PC-9 (cell line): ENCODE data around the gene OXGR1. TPM values are rescaled to one million over a fixed set of nuclear protein-coding genes. Genes with fewer than 3 reads are reported as not detected.

Source experiments
- BruUV-seq: library from RNA; stranded (reverse); fragments of 400-500 nt; replicated peaks from 2 replicates; lab custom pipeline; 2021; lab: Mats Ljungman, UMichigan
- CTCF ChIA-PET: fragments of 300-600 bp; sonication (Branson Sonifier 250); formaldehyde crosslinking; loops from one replicate; lab custom pipeline; 2022; ENCODE audit warnings: antibody characterized with exemption; lab: Charles Lee
- POLR2A ChIA-PET: fragments of 300-600 bp; sonication (Branson Sonifier 250); formaldehyde crosslinking; loops from one replicate; lab custom pipeline; 2022; ENCODE audit warnings: antibody characterized with exemption; ENCODE audit not compliant: unreplicated experiment; lab: Charles Lee
- DNase-seq, 2 experiments: peaks; one replicate each; pipeline versions ENCODE4 v3.0.0 to v3.0.0-alpha.2; 2015 to 2022; ENCODE audit warnings: mixed read lengths in 1 of 2
- H2AFZ ChIP-seq: fragments of 200-600 bp; sonication (generic); 2 replicates; pipeline ENCODE4 v1.8.1; 2017; ENCODE audit warnings: antibody characterized with exemption
- H3F3A ChIP-seq: fragments of 200-600 bp; sonication (generic); 2 replicates; pipeline ENCODE4 v1.8.1; 2017; ENCODE audit warnings: antibody characterized with exemption, mild to moderate bottlenecking, low read depth; ENCODE audit not compliant: insufficient read depth
- H3K27ac ChIP-seq: fragments of 200-600 bp; sonication (generic); 2 replicates; pipeline ENCODE4 v1.6.1; 2016; ENCODE audit warnings: mixed run types
- H3K27me3 ChIP-seq: fragments of 200-600 bp; sonication (generic); 2 replicates; pipeline ENCODE4 v1.6.1; 2016; ENCODE audit warnings: low read depth, mixed run types; ENCODE audit not compliant: insufficient read depth
- H3K36me3 ChIP-seq: fragments of 200-600 bp; sonication (generic); 2 replicates; pipeline ENCODE4 v1.6.1; 2016; ENCODE audit warnings: low read depth, mixed run types
- H3K4me1 ChIP-seq: fragments of 200-600 bp; sonication (generic); replicated peaks from 2 replicates; pipeline ENCODE4 v1.6.1; 2016; ENCODE audit warnings: mixed run types; ENCODE audit not compliant: insufficient read depth
- H3K4me2 ChIP-seq: fragments of 200-600 bp; sonication (generic); 2 replicates; pipeline ENCODE4 v1.6.1; 2017; ENCODE audit warnings: mixed run types
- H3K4me3 ChIP-seq: fragments of 200-600 bp; sonication (generic); 2 replicates; pipeline ENCODE4 v1.6.1; 2016; ENCODE audit warnings: mixed run types
- H3K79me2 ChIP-seq: fragments of 200-600 bp; sonication (generic); 2 replicates; pipeline ENCODE4 v1.6.1; 2017; ENCODE audit warnings: low read depth, mixed run types
- H3K9me2 ChIP-seq: fragments of 200-600 bp; sonication (generic); 2 replicates; pipeline ENCODE4 v1.8.1; 2017; ENCODE audit warnings: mild to moderate bottlenecking; ENCODE audit not compliant: insufficient read depth
- H3K9me3 ChIP-seq: fragments of 200-600 bp; sonication (generic); 2 replicates; pipeline ENCODE4 v1.8.1; 2016; ENCODE audit warnings: low read depth; ENCODE audit not compliant: insufficient read depth
- H4K20me1 ChIP-seq: fragments of 200-600 bp; sonication (generic); 2 replicates; pipeline ENCODE4 v1.8.1; 2017; ENCODE audit not compliant: insufficient read depth
- EZH2 ChIP-seq: fragments of 200-600 bp; sonication (generic); IDR thresholded peaks from 2 replicates; pipeline ENCODE4 v1.8.0; 2017; ENCODE audit warnings: antibody characterized with exemption, low read depth
- intact Hi-C: fragments of 100-400 bp; cut with micrococcal nuclease; formaldehyde crosslinking; loops from one replicate; pipeline ENCODE4 v1.10.0; 2022; ENCODE audit not compliant: unreplicated experiment
- total RNA-seq: library from RNA; stranded (reverse); gene quantifications from 2 replicates; pipeline ENCODE4 v1.2.3, GENCODE V29; 2021
- TF ChIP-seq, protein P1 (sequence below): fragments of 200-600 bp; sonication (generic); conservative IDR thresholded peaks from 2 replicates; pipeline ENCODE4 v1.6.1; 2017; ENCODE audit warnings: mixed run types, antibody characterized with exemption, mild to moderate bottlenecking, moderate library complexity

Gene OXGR1
- total RNA-seq, 1 experiment from 2014 or later, result not detected

GRCh38 chr13:96968027-96968426 lies 26.2 kb downstream of the OXGR1 start:
- Histone ChIP-seq H3K79me2 (no peaks in the 10 kb centered on the region), H3K4me1 (peaks cover 5% of the 10 kb centered on the region; the same call in 1 of the 2 replicates), H3K4me2 (no peak overlapping the region), H3K9me3 (peaks cover 8% of the 10 kb centered on the region; the same call in 1 of the 2 replicates), H3F3A (no peaks in the 10 kb centered on the region), H3K36me3 (no peaks in the 10 kb centered on the region), H3K4me3 (no peak overlapping the region), H3K27me3 (no peaks in the 10 kb centered on the region), H3K9me2 (no peaks in the 10 kb centered on the region), H3K27ac (no peak overlapping the region), H4K20me1 (no peaks in the 10 kb centered on the region), H2AFZ (no peak overlapping the region)
- TF ChIP-seq EZH2, result no peak
- TF ChIP-seq, protein P1, sequence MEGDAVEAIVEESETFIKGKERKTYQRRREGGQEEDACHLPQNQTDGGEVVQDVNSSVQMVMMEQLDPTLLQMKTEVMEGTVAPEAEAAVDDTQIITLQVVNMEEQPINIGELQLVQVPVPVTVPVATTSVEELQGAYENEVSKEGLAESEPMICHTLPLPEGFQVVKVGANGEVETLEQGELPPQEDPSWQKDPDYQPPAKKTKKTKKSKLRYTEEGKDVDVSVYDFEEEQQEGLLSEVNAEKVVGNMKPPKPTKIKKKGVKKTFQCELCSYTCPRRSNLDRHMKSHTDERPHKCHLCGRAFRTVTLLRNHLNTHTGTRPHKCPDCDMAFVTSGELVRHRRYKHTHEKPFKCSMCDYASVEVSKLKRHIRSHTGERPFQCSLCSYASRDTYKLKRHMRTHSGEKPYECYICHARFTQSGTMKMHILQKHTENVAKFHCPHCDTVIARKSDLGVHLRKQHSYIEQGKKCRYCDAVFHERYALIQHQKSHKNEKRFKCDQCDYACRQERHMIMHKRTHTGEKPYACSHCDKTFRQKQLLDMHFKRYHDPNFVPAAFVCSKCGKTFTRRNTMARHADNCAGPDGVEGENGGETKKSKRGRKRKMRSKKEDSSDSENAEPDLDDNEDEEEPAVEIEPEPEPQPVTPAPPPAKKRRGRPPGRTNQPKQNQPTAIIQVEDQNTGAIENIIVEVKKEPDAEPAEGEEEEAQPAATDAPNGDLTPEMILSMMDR, result no peak
- intact Hi-C loops, result no loop called here
- ChIA-PET CTCF (interaction anchor here (0.6 kb wide), 1 partner anchor 915 kb away, joined by 4 read pairs; the partner anchor contains the start of gene UGGT2), POLR2A (no interaction called here)
- no TSS peak for BruUV-seq
- DNase-seq, result no peak

GRCh38 chr13:96967248-96967745 lies 27.0 kb downstream of the OXGR1 start:
- no peaks in the 10 kb centered on the region for H3K36me3 ChIP-seq
- ChIA-PET POLR2A (no interaction called here), CTCF (interaction anchor here (0.6 kb wide), 1 partner anchor 914 kb away, joined by 4 read pairs; the partner anchor contains the start of gene UGGT2)
- no peaks in the 10 kb centered on the region for H3F3A ChIP-seq
- no peaks in the 10 kb centered on the region for H3K27me3 ChIP-seq
- H3K4me1 ChIP-seq, result peaks cover 5% of the 10 kb centered on the region; the same call in 1 of the 2 replicates
- H3K4me2 ChIP-seq, result peak overlapping the region; percentile 57
- no peak for DNase-seq
- no peaks in the 10 kb centered on the region for H3K79me2 ChIP-seq
- TF ChIP-seq, protein P1, result peak; percentile 69
- no peak for TF ChIP-seq EZH2
- intact Hi-C loops, result no loop called here
- H2AFZ ChIP-seq, result no peak overlapping the region
- peaks cover 8% of the 10 kb centered on the region; the same call in 1 of the 2 replicates for H3K9me3 ChIP-seq
- H3K4me3 ChIP-seq, result peak overlapping the region; percentile 14; the same call in 1 of the 2 replicates
- no peaks in the 10 kb centered on the region for H4K20me1 ChIP-seq
- no peaks in the 10 kb centered on the region for H3K9me2 ChIP-seq
- no TSS peak for BruUV-seq
- no peak overlapping the region for H3K27ac ChIP-seq

GRCh38 chr13:96966415-96967102 lies 27.7 kb downstream of the OXGR1 start:
- Histone ChIP-seq H2AFZ (no peak overlapping the region), H3K36me3 (no peaks in the 10 kb centered on the region), H3K27me3 (no peaks in the 10 kb centered on the region), H3K79me2 (no peaks in the 10 kb centered on the region), H3K4me3 (peak overlapping the region; percentile 14; the same call in 1 of the 2 replicates), H3K9me3 (peaks cover 8% of the 10 kb centered on the region; the same call in 1 of the 2 replicates), H3K4me2 (peak overlapping the region; percentile 57; the same call in 1 of the 2 replicates), H4K20me1 (no peaks in the 10 kb centered on the region), H3K9me2 (no peaks in the 10 kb centered on the region), H3K4me1 (peaks cover 5% of the 10 kb centered on the region; the same call in 1 of the 2 replicates), H3F3A (no peaks in the 10 kb centered on the region), H3K27ac (no peak overlapping the region)
- POLR2A ChIA-PET, result no interaction called here
- no peak for DNase-seq
- no TSS peak for BruUV-seq
- TF ChIP-seq, protein P1, result no peak
- no peak for TF ChIP-seq EZH2
- intact Hi-C loops, result no loop called here
- CTCF ChIA-PET, result no interaction called here
